H1 (cell line): Measurements from ENCODE around the gene INPP4B. TPM values are rescaled to one million over a fixed set of nuclear protein-coding genes. Genes with fewer than 3 reads are reported as not detected.

Source experiments
- CHD1 ChIP-seq: IDR thresholded peaks from 2 replicates; pipeline ENCODE4 v1.6.1; 2012; ENCODE audit warnings: low read depth, low read length, improper control_type of control experiment
- HDAC2 ChIP-seq, 2 experiments: fragments of 300-600 bp in 1 of 2; sonication (generic) in 1 of 2; IDR thresholded peaks; 2 replicates each; pipeline ENCODE4 v1.6.1; 2011 to 2012; ENCODE audit warnings: low read depth in 2 of 2, low read length in 2 of 2, mild to moderate bottlenecking in 2 of 2, moderate library complexity in 2 of 2, borderline replicate concordance in 1 of 2, inconsistent platforms in 1 of 2
- KDM4A ChIP-seq: IDR thresholded peaks from one replicate; pipeline ENCODE4 v1.7.1; 2012; ENCODE audit warnings: low read depth, mild to moderate bottlenecking, moderate library complexity, low read length, inconsistent platforms; ENCODE audit not compliant: severe bottlenecking
- POU5F1 ChIP-seq: IDR thresholded peaks from 2 replicates; pipeline ENCODE4 v1.6.1; 2011; ENCODE audit warnings: low read depth, mild to moderate bottlenecking, low read length, moderate library complexity
- RBBP5 ChIP-seq: IDR thresholded peaks from 2 replicates; pipeline ENCODE4 v1.7.1; 2012; ENCODE audit warnings: low read depth, mild to moderate bottlenecking, inconsistent platforms, low read length, moderate library complexity, borderline replicate concordance
- RFX5 ChIP-seq: IDR thresholded peaks from 2 replicates; pipeline ENCODE4 v1.6.1; 2011; ENCODE audit warnings: low read depth, low read length, improper control_type of control experiment, borderline replicate concordance
- SIN3A ChIP-seq, 2 experiments: IDR thresholded peaks in 1 of 2; conservative IDR thresholded peaks in 1 of 2; 2 replicates each; pipeline ENCODE4 v1.6.1; 2011 to 2012; ENCODE audit warnings: low read length in 2 of 2, improper control_type of control experiment in 1 of 2, low read depth in 1 of 2, mild to moderate bottlenecking in 1 of 2
- polyA plus RNA-seq, 7 experiments: library from polyadenylated mRNA; depleted of rRNA in 3 of 7; stranded (reverse) in 5 of 7; unstranded in 2 of 7; fragments of >200 nt in 5 of 7; fragments of 200-250 nt in 2 of 7; gene quantifications; 1 replicate in 5 of 7; 2 replicates in 1 of 7; 4 replicates in 1 of 7; pipeline versions ENCODE4 v1.2.1 to v1.2.3, GENCODE V29; 2011 to 2013; ENCODE audit warnings: missing spikeins in 2 of 7, mixed read lengths in 2 of 7
- total RNA-seq: library from RNA; stranded (reverse); fragmentation: NEBNext Ultra II Directional; extraction: Animal tissue kit (Norgen Biotek cat#: 25700); gene quantifications from 2 replicates; pipeline ENCODE4 v1.2.1, GENCODE V29; 2021
- TF ChIP-seq, protein P1 (sequence below): fragments of 300-600 bp; sonication (generic); IDR thresholded peaks from 2 replicates; pipeline ENCODE4 v1.7.1; 2012; ENCODE audit warnings: low read length, moderate library complexity, mild to moderate bottlenecking, inconsistent platforms; ENCODE audit not compliant: insufficient replicate concordance
- TF ChIP-seq, protein P2 (sequence below): IDR thresholded peaks from 2 replicates; pipeline ENCODE4 v1.6.1; 2011; ENCODE audit warnings: low read depth, mild to moderate bottlenecking, low read length; ENCODE audit not compliant: insufficient read depth
- TF ChIP-seq, protein P3 (sequence below): IDR thresholded peaks from 2 replicates; pipeline ENCODE4 v1.6.1; 2012; ENCODE audit warnings: inconsistent platforms

The INPP4B gene
- total and polyA plus RNA-seq, 2 of the 8 experiments (the other 6 are each of a cell fraction or from before 2014, with no cell fraction given): 0.11 to 0.54 TPM

DNA sequence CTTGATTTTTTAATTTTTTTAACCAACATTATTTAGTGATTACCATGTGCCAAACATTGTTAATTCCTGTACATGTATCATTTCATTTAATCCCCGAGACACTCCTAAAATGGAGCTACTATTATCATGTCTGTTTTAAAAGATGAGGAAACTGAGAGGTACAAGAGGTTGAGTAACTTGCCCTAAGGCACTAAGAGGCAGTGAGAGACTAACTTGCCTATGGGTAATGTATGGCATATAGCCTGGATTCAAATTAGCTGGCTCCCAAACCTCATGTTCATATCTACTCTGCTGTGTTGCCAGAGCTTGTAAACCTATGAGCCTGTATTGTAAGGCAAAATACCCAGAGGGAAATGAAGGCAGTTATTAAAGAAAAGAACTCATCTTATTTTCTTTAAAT, 766.1 kb downstream of the INPP4B start (continued):
- TF ChIP-seq, protein P1, sequence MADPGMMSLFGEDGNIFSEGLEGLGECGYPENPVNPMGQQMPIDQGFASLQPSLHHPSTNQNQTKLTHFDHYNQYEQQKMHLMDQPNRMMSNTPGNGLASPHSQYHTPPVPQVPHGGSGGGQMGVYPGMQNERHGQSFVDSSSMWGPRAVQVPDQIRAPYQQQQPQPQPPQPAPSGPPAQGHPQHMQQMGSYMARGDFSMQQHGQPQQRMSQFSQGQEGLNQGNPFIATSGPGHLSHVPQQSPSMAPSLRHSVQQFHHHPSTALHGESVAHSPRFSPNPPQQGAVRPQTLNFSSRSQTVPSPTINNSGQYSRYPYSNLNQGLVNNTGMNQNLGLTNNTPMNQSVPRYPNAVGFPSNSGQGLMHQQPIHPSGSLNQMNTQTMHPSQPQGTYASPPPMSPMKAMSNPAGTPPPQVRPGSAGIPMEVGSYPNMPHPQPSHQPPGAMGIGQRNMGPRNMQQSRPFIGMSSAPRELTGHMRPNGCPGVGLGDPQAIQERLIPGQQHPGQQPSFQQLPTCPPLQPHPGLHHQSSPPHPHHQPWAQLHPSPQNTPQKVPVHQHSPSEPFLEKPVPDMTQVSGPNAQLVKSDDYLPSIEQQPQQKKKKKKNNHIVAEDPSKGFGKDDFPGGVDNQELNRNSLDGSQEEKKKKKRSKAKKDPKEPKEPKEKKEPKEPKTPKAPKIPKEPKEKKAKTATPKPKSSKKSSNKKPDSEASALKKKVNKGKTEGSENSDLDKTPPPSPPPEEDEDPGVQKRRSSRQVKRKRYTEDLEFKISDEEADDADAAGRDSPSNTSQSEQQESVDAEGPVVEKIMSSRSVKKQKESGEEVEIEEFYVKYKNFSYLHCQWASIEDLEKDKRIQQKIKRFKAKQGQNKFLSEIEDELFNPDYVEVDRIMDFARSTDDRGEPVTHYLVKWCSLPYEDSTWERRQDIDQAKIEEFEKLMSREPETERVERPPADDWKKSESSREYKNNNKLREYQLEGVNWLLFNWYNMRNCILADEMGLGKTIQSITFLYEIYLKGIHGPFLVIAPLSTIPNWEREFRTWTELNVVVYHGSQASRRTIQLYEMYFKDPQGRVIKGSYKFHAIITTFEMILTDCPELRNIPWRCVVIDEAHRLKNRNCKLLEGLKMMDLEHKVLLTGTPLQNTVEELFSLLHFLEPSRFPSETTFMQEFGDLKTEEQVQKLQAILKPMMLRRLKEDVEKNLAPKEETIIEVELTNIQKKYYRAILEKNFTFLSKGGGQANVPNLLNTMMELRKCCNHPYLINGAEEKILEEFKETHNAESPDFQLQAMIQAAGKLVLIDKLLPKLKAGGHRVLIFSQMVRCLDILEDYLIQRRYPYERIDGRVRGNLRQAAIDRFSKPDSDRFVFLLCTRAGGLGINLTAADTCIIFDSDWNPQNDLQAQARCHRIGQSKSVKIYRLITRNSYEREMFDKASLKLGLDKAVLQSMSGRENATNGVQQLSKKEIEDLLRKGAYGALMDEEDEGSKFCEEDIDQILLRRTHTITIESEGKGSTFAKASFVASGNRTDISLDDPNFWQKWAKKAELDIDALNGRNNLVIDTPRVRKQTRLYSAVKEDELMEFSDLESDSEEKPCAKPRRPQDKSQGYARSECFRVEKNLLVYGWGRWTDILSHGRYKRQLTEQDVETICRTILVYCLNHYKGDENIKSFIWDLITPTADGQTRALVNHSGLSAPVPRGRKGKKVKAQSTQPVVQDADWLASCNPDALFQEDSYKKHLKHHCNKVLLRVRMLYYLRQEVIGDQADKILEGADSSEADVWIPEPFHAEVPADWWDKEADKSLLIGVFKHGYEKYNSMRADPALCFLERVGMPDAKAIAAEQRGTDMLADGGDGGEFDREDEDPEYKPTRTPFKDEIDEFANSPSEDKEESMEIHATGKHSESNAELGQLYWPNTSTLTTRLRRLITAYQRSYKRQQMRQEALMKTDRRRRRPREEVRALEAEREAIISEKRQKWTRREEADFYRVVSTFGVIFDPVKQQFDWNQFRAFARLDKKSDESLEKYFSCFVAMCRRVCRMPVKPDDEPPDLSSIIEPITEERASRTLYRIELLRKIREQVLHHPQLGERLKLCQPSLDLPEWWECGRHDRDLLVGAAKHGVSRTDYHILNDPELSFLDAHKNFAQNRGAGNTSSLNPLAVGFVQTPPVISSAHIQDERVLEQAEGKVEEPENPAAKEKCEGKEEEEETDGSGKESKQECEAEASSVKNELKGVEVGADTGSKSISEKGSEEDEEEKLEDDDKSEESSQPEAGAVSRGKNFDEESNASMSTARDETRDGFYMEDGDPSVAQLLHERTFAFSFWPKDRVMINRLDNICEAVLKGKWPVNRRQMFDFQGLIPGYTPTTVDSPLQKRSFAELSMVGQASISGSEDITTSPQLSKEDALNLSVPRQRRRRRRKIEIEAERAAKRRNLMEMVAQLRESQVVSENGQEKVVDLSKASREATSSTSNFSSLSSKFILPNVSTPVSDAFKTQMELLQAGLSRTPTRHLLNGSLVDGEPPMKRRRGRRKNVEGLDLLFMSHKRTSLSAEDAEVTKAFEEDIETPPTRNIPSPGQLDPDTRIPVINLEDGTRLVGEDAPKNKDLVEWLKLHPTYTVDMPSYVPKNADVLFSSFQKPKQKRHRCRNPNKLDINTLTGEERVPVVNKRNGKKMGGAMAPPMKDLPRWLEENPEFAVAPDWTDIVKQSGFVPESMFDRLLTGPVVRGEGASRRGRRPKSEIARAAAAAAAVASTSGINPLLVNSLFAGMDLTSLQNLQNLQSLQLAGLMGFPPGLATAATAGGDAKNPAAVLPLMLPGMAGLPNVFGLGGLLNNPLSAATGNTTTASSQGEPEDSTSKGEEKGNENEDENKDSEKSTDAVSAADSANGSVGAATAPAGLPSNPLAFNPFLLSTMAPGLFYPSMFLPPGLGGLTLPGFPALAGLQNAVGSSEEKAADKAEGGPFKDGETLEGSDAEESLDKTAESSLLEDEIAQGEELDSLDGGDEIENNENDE: no peak
- TF ChIP-seq RBBP5: no peak
- TF ChIP-seq, protein P2, sequence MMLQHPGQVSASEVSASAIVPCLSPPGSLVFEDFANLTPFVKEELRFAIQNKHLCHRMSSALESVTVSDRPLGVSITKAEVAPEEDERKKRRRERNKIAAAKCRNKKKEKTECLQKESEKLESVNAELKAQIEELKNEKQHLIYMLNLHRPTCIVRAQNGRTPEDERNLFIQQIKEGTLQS: no peak
- TF ChIP-seq, protein P3, sequence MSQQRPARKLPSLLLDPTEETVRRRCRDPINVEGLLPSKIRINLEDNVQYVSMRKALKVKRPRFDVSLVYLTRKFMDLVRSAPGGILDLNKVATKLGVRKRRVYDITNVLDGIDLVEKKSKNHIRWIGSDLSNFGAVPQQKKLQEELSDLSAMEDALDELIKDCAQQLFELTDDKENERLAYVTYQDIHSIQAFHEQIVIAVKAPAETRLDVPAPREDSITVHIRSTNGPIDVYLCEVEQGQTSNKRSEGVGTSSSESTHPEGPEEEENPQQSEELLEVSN: no peak
- TF ChIP-seq RFX5: no peak
- no peak for TF ChIP-seq SIN3A (conservative IDR thresholded peaks at IDR 0.05 in 1 of 2, IDR thresholded peaks at IDR 0.05 in 1 of 2; ENCODE audit: low read depth in 1 of 2, low read length in 2 of 2)
- no peak for TF ChIP-seq POU5F1
- no peak for TF ChIP-seq HDAC2 (IDR thresholded peaks at IDR 0.05; ENCODE audit: borderline replicate concordance in 1 of 2, low read depth in 2 of 2, low read length in 2 of 2)
- no peak for TF ChIP-seq KDM4A
- no peak for TF ChIP-seq CHD1
